GM19468 (cell line): Measurements from ENCODE around the gene HYAL4.
"Not testable (repeated sequence)": the region's sequence is repeated elsewhere in the genome, so short reads cannot be mapped to it uniquely, and the experiment has no call there.

Source experiments
- ATAC-seq: cut with Tn5 transposase; IDR thresholded peaks from one replicate; pipeline ENCODE4 v1.9.1; 2021; ENCODE audit warnings: mild to moderate bottlenecking, moderate library complexity, moderate number of reproducible peaks; ENCODE audit not compliant: unreplicated experiment; ENCODE audit errors: extremely low read depth

The HYAL4 gene

DNA sequence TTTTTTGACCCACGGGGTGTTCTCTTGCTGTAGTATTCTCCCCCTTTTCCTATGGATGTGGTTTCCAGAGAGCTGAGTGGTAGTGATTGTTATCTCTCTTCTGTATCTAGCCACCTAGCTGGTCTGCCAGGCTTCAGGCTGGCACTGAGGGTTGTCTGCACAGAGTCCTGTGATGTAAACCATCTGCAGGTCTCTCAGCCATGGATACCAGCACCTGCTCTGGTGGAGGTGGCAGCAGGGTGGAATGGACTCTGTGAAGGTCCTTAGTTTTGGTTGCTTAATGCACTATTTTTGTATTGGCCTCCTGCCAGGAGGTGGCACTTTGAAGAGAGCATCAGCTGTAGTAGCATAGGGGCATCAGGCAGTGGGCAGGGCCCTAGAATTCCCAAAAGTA, 851 bp downstream of the HYAL4 start:
- ATAC-seq: no peak

- no peak for ATAC-seq
These were observed 1.4 kb downstream of the HYAL4 start for GRCh38 chr7:123846217-123846891.

DNA sequence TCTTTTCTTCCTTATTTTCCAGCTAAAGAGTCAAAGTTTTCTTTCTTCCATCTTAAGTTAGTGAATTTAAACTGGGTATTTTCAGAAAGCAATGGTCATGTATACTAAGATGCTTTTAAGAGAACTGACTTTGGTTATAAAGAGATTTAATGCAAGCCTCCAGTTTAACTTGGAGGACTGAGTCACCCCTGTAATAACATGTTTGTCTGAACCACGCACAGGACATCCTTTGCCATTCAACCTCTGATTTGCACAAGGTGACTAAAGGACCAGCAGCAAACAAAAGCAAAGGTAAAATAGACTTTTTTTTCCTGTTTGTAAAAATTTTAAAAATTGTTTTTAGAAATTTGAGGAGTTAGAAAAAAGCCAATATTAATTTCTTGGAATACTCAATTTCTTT, 2.9 kb downstream of the HYAL4 start:
- ATAC-seq: no peak

DNA sequence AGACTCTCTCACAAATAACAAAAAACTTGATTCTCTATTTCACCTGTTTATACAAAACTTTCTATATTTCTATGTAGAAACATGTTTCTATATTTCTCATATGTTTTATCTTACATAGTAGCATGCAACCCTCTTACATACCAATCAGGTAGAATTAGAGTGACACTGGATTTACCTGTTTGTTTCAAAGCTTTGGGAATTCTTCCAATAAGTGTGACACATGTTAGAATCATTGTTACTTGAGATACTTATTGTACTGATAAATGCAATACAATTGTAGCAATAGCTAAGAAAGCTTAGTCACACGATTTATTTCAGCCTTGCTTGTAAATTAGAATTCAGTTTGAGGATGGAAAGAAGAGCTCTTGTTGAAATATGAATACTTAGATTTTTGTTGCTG, 4.9 kb downstream of the HYAL4 start:
- ATAC-seq: no peak

DNA sequence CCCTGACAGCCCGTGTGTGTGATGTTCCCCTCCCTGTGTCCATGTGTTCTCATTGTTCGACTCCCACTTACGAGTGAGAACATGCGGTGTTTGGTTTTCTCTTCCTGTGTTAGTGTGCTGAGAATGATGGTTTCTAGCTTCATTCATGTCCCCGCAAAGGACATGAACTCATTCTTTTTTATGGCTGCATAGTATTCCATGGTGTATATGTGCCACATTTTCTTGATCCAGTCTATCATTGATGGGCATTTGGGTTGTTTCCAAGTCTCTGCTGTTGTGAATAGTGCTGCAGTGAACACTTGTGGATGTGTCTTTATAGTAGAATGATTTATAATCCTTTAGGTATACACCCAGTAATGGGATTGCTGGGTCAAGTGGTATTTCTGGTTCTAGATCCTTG, 6.4 kb downstream of the HYAL4 start:
- ATAC-seq: not testable (repeated sequence)

DNA sequence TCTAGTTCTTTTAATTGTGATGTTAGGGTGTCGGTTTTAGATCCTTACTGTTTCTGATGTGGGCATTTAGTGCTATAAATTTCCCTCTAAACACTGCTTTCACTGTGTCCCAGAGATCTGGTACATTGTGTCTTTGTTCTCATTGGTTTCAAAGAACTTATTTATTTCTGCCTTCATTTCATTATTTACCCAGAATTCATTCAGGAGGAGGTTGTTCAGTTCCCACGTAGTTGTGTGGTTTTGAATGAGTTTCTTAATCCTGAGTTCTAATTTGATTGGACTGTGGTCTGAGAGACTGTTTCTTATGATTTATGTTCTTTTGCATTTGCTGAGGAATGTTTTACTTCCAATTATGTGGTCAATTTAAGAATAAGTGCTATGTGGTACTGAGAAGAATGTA, 9.3 kb downstream of the HYAL4 start:
- ATAC-seq: not testable (repeated sequence)

- ATAC-seq: not testable (repeated sequence)
These were observed 11.5 kb downstream of the HYAL4 start for GRCh38 chr7:123856428-123856827.

- no peak for ATAC-seq
These were observed 15.9 kb downstream of the HYAL4 start for GRCh38 chr7:123860848-123861247.

GRCh38 chr7:123862775-123863174, 17.8 kb downstream of the HYAL4 start:
- ATAC-seq: no peak

DNA sequence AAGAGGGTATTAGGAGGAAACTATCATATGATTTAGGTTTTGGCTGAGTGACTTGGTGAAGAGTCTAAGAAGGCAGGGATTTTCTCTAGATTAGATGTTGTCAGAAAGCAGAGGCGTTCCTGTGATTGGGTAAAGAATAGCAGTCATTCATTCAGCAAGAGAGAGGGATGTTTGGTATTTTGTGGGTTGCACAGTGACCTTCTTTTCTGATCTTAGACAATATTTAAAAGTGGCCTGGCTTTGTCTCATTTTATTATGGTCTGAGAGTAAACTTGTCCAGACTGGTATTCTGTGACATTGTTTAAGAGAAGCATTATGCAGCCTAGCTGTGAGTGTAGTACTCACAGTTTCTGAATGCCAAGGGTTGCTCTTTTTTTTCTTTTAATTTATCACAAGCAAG, 18.5 kb downstream of the HYAL4 start:
- ATAC-seq: no peak

DNA sequence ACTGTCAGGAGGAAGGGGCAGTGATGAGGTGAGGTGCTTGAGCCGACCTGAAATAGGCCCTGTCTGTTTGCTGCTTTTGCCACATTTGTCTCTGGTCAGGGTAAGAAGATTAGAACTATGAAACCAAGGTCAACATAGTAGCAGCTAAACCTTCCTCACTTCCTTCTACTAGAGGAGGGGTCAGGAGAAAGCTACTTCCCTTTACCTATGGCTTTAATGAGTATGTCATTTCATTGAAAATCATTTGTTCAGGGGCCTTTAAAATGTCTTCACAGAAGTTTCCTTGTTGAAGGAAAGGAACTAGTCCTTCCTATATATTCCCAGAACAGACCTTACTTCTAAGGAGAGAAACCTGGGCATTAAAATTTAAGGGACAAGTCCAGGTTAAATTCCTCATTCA, 19.0 kb downstream of the HYAL4 start:
- no peak for ATAC-seq

DNA sequence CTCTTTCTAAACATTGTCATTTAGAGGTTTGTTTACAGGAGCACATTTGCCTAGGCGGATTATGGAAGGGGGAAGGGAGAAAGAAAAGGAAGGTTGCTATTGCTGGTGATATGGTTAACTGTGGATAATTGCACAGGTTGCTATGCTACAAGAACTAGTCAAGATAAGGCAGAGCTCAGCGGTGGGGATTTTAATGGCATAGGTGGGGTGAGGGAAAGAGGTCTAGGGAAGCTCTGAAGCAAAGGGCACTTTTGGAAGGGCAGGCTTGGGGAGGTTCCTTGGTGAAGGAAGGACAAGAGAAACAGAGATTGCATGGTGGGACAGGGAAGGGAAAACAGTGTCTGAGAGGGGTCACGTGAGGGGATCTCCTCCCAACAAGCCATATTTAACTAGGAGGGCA, 19.5 kb downstream of the HYAL4 start:
- no peak for ATAC-seq

- no peak for ATAC-seq
These were observed 20.0 kb downstream of the HYAL4 start for GRCh38 chr7:123864966-123865365.

GRCh38 chr7:123865517-123866117, 20.6 kb downstream of the HYAL4 start:
- ATAC-seq: peak; percentile 91

DNA sequence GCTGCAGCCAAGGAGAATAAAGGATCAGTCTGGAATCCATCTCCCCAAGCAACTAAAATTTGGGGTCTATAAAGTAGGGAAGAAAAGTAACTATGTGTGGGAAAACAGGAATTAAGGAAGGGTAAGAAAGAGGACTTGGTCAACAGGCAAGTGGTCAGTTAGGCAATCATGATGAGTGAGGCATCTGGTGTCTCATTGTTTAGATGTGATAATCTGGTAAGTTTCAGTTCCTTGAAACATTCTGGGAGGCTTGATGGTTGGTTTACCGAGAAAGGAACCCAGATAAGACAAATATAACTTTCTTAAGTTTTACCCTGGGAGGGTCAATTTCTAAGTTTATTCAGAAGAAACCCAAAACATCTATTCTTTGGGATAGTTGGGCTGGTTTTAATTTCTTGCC, 22.3 kb downstream of the HYAL4 start:
- no peak for ATAC-seq

GRCh38 chr7:123871998-123872867, 27.3 kb downstream of the HYAL4 start:
- peak; percentile 54 for ATAC-seq

DNA sequence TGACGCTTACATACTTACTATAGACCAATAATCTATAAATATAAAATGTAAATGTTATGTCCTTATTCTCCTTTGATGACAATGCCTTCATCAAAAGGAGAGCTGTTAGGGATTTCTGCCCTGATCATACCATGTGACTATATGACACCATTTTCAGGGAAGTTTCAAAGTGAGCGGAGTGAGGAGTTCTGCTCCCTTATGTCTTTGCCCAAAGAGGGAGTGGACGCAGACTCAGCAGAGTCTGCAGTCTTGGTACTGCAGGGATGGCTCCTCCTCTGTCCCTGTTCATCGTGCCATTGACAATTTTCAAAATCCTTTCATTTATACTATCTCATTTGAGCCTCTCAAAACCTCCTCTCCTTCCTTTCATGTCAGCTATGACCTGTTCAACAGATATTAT, 27.9 kb downstream of the HYAL4 start:
- ATAC-seq: no peak

DNA sequence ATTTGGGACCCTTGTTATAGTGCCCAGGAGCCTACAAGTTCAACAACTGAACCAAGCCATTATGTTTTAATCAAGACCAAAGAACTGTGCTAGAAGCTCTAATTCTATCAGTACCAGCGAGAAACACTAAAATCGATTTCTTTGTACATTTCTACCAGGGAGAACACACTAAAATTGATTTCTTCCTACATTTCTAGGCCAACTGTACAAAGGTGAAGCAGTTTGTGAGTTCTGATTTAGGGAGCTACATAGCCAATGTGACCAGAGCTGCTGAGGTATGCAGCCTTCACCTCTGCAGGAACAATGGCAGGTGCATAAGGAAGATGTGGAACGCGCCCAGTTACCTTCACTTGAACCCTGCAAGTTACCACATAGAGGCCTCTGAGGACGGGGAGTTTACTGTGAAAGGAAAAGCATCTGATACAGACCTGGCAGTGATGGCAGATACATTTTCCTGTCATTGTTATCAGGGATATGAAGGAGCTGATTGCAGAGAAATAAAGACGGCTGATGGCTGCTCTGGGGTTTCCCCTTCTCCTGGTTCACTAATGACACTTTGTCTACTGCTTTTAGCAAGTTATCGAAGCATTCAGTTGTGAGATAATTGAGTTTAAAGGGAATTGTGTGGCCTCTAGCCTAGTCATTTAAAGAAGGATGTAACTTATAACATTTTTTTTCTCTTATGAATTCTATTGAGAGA, 31.7 kb downstream of the HYAL4 start:
- ATAC-seq: no peak

GRCh38 chr7:123879628-123880027, 34.7 kb downstream of the HYAL4 start:
- ATAC-seq: no peak

- ATAC-seq: no peak
These were observed 36.3 kb downstream of the HYAL4 start for GRCh38 chr7:123881300-123881699.

DNA sequence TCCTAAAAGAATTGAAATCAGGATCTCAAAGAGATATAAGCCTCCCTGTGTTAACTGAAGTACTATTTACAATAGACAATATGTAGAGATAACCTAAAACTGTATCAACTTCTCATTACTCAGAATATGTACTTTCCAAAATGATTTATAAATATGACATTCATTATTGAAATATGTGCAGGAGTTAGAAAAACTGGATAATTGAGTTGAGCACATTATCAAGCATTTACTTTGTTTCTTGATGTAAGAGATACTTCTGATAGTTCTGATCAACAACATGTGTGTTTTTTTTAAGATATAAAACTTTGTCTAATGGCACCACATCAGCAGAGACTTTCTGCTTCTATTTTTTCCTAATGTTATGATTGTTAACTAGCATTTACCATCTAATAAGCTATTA, 38.2 kb downstream of the HYAL4 start:
- no peak for ATAC-seq
